GM12878 (cell line): ENCODE data around the gene PDS5A. TPM values are rescaled to one million over a fixed set of nuclear protein-coding genes. Genes with fewer than 3 reads are reported as not detected.

ENCODE experiments used
- ATAC-seq: fragments of 200-7000 bp; cut with Tn5 transposase; 3 replicates; pipeline ENCODE4 v1.9.1; 2020; ENCODE audit warnings: mild to moderate bottlenecking, moderate library complexity
- BruUV-seq: library from RNA; stranded (reverse); fragments of 400-500 nt; replicated peaks from 2 replicates; lab custom pipeline; 2021; lab: Mats Ljungman, UMichigan
- CTCF ChIA-PET: fragments of 300-600 bp; sonication (Branson Sonifier 250); formaldehyde crosslinking; extraction: SDS; loops from one replicate; lab custom pipeline; 2021; ENCODE audit warnings: inconsistent platforms; lab: Yijun Ruan, JAX
- POLR2A ChIA-PET: fragments of 350-600 bp; formaldehyde crosslinking; extraction: SDS; loops from one replicate; lab custom pipeline; 2021; ENCODE audit warnings: inconsistent platforms; lab: Charles Lee
- RAD21 ChIA-PET: fragments of 300-600 bp; sonication (Branson Sonifier 250); formaldehyde crosslinking; loops from one replicate; lab custom pipeline; 2023; ENCODE audit warnings: antibody characterized with exemption; ENCODE audit not compliant: unreplicated experiment; lab: Charles Lee
- SMC1A ChIA-PET: fragments of 300-600 bp; sonication (Branson Sonifier 250); formaldehyde crosslinking; loops from one replicate; lab custom pipeline; 2023; ENCODE audit not compliant: unreplicated experiment, uncharacterized antibody; lab: Charles Lee
- DNase-seq: peaks from one replicate; pipeline ENCODE4 v3.0.0-alpha.2; 2011; ENCODE audit warnings: low read depth, low spot score
- FAIRE-seq: peaks from 3 replicates; lab custom pipeline; 2011; peaks lifted over from hg19 to GRCh38; lab: Jason Lieb, UNC
- H2AFZ ChIP-seq: 2 replicates; pipeline ENCODE4 v1.6.0; 2011; ENCODE audit warnings: low read depth, low read length, control low read depth; ENCODE audit not compliant: control insufficient read depth
- H3K27ac ChIP-seq: 2 replicates; pipeline ENCODE4 v1.5.1; 2011; ENCODE audit warnings: control low read depth; ENCODE audit not compliant: control insufficient read depth, insufficient read depth
- H3K27me3 ChIP-seq, 2 experiments: replicated peaks in 1 of 2; 2 replicates each; pipeline versions ENCODE4 v1.6.0 to v1.6.1; 2011; ENCODE audit warnings: low read length in 1 of 2; ENCODE audit not compliant: control insufficient read depth in 2 of 2, insufficient read depth in 2 of 2
- H3K36me3 ChIP-seq, 2 experiments: 2 replicates each; pipeline ENCODE4 v1.5.1; 2011; ENCODE audit warnings: low read length in 1 of 2; ENCODE audit not compliant: control insufficient read depth in 2 of 2, insufficient read depth in 2 of 2
- H3K4me1 ChIP-seq: 2 replicates; pipeline ENCODE4 v1.6.1; 2011; ENCODE audit warnings: mild to moderate bottlenecking, low read length, moderate library complexity, mixed read lengths; ENCODE audit not compliant: control insufficient read depth, insufficient read depth
- H3K4me2 ChIP-seq: 2 replicates; pipeline ENCODE4 v1.6.0; 2011; ENCODE audit warnings: control low read depth; ENCODE audit not compliant: control insufficient read depth, insufficient read depth
- H3K4me3 ChIP-seq: fragments of 200-600 bp; sonication (generic); 2 replicates; pipeline ENCODE4 v1.5.1; 2016
- H3K79me2 ChIP-seq: 2 replicates; pipeline ENCODE4 v1.6.0; 2011; ENCODE audit warnings: low read length; ENCODE audit not compliant: control insufficient read depth, insufficient read depth
- H3K9ac ChIP-seq: 2 replicates; pipeline ENCODE4 v1.8.0; 2011; ENCODE audit warnings: low read length, control low read depth, mixed read lengths; ENCODE audit not compliant: control insufficient read depth, insufficient read depth
- H3K9me3 ChIP-seq: replicated peaks from 3 replicates; pipeline ENCODE4 v1.5.1; 2011; ENCODE audit warnings: mild to moderate bottlenecking, low read length; ENCODE audit not compliant: control insufficient read depth, insufficient read depth
- H4K20me1 ChIP-seq: 2 replicates; pipeline ENCODE4 v1.6.0; 2011; ENCODE audit not compliant: control insufficient read depth, insufficient read depth
- ATF7 ChIP-seq: fragments of 450-650 bp; IDR thresholded peaks from 2 replicates; pipeline ENCODE4 v1.6.1; 2016; ENCODE audit warnings: low read depth, mild to moderate bottlenecking
- POLR2A ChIP-seq: IDR thresholded peaks from 2 replicates; pipeline ENCODE4 v1.6.1; 2011; ENCODE audit warnings: low read depth, mild to moderate bottlenecking, low read length
- PRDM15 ChIP-seq: fragments of 450-650 bp; formaldehyde crosslinking; IDR thresholded peaks from 2 replicates; pipeline ENCODE4 v1.4.0; 2020; ENCODE audit warnings: mild to moderate bottlenecking, moderate library complexity
- ZNF217 ChIP-seq: fragments of 450-650 bp; IDR thresholded peaks from 2 replicates; pipeline ENCODE4 v1.6.1; 2017; ENCODE audit warnings: antibody characterized with exemption, mild to moderate bottlenecking
- ZNF592 ChIP-seq: fragments of 450-650 bp; IDR thresholded peaks from 2 replicates; pipeline ENCODE4 v1.6.1; 2017; ENCODE audit warnings: mild to moderate bottlenecking, moderate library complexity
- WGBS: methylation state at CpG from one replicate; pipeline ENCODE4 v1.1.6; 2016; ENCODE audit warnings: low lambda C conversion rate; ENCODE audit not compliant: insufficient replicate concordance, insufficient coverage; ENCODE audit errors: missing lambda C conversion rate; 5-methylcytosine and 5-hydroxymethylcytosine counted together
- in situ Hi-C: fragments of 300-500 bp; cut with MboI; formaldehyde crosslinking; loops from 9 replicates; pipeline ENCODE4 v1.14.3; 2018; ENCODE audit warnings: mixed read lengths
- intact Hi-C: fragments of 100-400 bp; cut with micrococcal nuclease; formaldehyde crosslinking; loops from one replicate; pipeline ENCODE4 v1.14.2; 2022; ENCODE audit not compliant: unreplicated experiment
- polyA plus RNA-seq, 11 experiments: library from polyadenylated mRNA; depleted of rRNA in 4 of 11; unstranded in 6 of 11; stranded (reverse) in 5 of 11; fragments of >200 nt; fragmentation: Nextera tagmentation in 4 of 11; fragmentation: Illumina TruSeq in 1 of 11; extraction: Ambion mirVana in 4 of 11; extraction: Trizol in 1 of 11; gene quantifications; 1 replicate in 1 of 11; 2 replicates in 10 of 11; pipeline versions ENCODE4 v1.2.1 to v1.2.3, GENCODE V29; 2011 to 2016; ENCODE audit warnings: inconsistent platforms in 2 of 11, missing spikeins in 2 of 11, low read depth in 1 of 11
- total RNA-seq, 4 experiments: library from RNA; depleted of rRNA in 3 of 4; stranded (reverse); fragments of >200 nt in 3 of 4; fragmentation: Illumina TruSeq in 1 of 4; extraction: Trizol in 1 of 4; gene quantifications; 2 replicates each; pipeline versions ENCODE4 v1.2.1 to v1.2.3, GENCODE V29; 2013 to 2021

The PDS5A gene
- total and polyA plus RNA-seq, 10 of the 15 experiments (the other 5 are each of a cell fraction or from before 2014, with no cell fraction given): 13.7 to 69.7 (median 52.3) TPM

GRCh38 chr4:39908284-39908683 lies 69.4 kb downstream of the PDS5A start:
- Histone ChIP-seq H3K4me1 (no peaks in the 10 kb centered on the region), H3K27ac (no peak overlapping the region), H3K9ac (no peak overlapping the region), H3K27me3 (no peaks in the 10 kb centered on the region), H3K9me3 (no peaks in the 10 kb centered on the region), H3K79me2 (no peaks in the 10 kb centered on the region), H2AFZ (no peak overlapping the region), H3K4me2 (no peak overlapping the region), H3K4me3 (no peak overlapping the region), H3K36me3 (peaks cover 4 to 13% of the 10 kb centered on the region in 2 experiments), H4K20me1 (no peaks in the 10 kb centered on the region)
- intact Hi-C loops: no loop called here
- FAIRE-seq (no peak), DNase-seq (no peak), ATAC-seq (no peak)
- ChIA-PET RAD21 (interaction anchor here (0.9 to 1.6 kb wide), 2 partner anchors 25 to 439 kb away, joined by 4 read pairs; no protein-coding TSS in a partner anchor), POLR2A (interaction anchor here (1.4 kb wide), 1 partner anchor 11 kb away, joined by 6 read pairs; no protein-coding TSS in a partner anchor), CTCF (interaction anchor here (0.8 to 4.2 kb wide), 3 partner anchors 11 to 65 kb away, joined by 3 to 16 read pairs (median 3); no protein-coding TSS in a partner anchor), SMC1A (interaction anchor here (0.5 to 2.3 kb wide), 8 partner anchors 9 to 1451 kb away, joined by 3 to 5 read pairs (median 4); no protein-coding TSS in a partner anchor)
- TF ChIP-seq ATF7 (peak; percentile 15; the same call in 1 of the 2 replicates), POLR2A (no peak)
- 97% methylated on average over 2 of the region's 2 CpGs for WGBS
- BruUV-seq: no TSS peak
- in situ Hi-C loops: no loop called here

GRCh38 chr4:39905656-39906055 lies 72.1 kb downstream of the PDS5A start:
- Histone ChIP-seq H3K9me3 (no peaks in the 10 kb centered on the region), H3K4me1 (no peaks in the 10 kb centered on the region), H3K79me2 (no peaks in the 10 kb centered on the region), H3K4me2 (no peak overlapping the region), H3K9ac (no peak overlapping the region), H2AFZ (no peak overlapping the region), H3K4me3 (no peak overlapping the region), H4K20me1 (no peaks in the 10 kb centered on the region), H3K36me3 (peaks cover 1 to 18% of the 10 kb centered on the region in 2 experiments), H3K27me3 (no peaks in the 10 kb centered on the region), H3K27ac (no peak overlapping the region)
- WGBS: 44% methylated on average over 1 of the region's 1 CpG
- ChIA-PET RAD21 (no interaction called here), POLR2A (interaction anchor here (0.7 kb wide), 1 partner anchor 67 kb away, joined by 4 read pairs; no protein-coding TSS in a partner anchor), SMC1A (interaction anchor here (0.7 to 1.2 kb wide), 3 partner anchors 16 to 549 kb away, joined by 3 to 4 read pairs (median 3); no protein-coding TSS in a partner anchor), CTCF (no interaction called here)
- no peak for ATAC-seq
- no peak for DNase-seq
- in situ Hi-C loops (no loop called here), intact Hi-C loops (no loop called here)
- no TSS peak for BruUV-seq
- no peak for FAIRE-seq
- TF ChIP-seq PRDM15 (CRISPR knock-in tag) (no peak), ZNF592 (no peak), ZNF217 (no peak)
